PC-3 (cell line): ENCODE results near the gene DSG2. TPM values are rescaled to one million over a fixed set of nuclear protein-coding genes. Genes with fewer than 3 reads are reported as not detected.

Experiments
- ATAC-seq: fragments of 200-7000 bp; cut with Tn5 transposase; 2 replicates; pipeline ENCODE4 v1.9.1; 2020; ENCODE audit warnings: mild to moderate bottlenecking, moderate library complexity
- BruUV-seq: library from RNA; stranded (reverse); fragments of 400-500 nt; replicated peaks from 2 replicates; lab custom pipeline; 2021; lab: Mats Ljungman, UMichigan
- CTCF ChIA-PET: fragments of 300-600 bp; sonication (Branson Sonifier 250); formaldehyde crosslinking; loops from one replicate; lab custom pipeline; 2022; ENCODE audit warnings: antibody characterized with exemption; lab: Charles Lee
- POLR2A ChIA-PET: fragments of 300-600 bp; sonication (Branson Sonifier 250); formaldehyde crosslinking; loops from one replicate; lab custom pipeline; 2022; ENCODE audit warnings: antibody characterized with exemption; ENCODE audit not compliant: unreplicated experiment; lab: Charles Lee
- DNase-seq: peaks from one replicate; pipeline ENCODE4 v3.0.0-alpha.2; 2015
- H2AFZ ChIP-seq: fragments of 300-600 bp; sonication (generic); 2 replicates; pipeline ENCODE4 v1.6.0; 2016; ENCODE audit warnings: antibody characterized with exemption, low read length
- H3F3A ChIP-seq: fragments of 300-600 bp; sonication (generic); one replicate; pipeline ENCODE4 v1.6.0; 2017; ENCODE audit warnings: antibody characterized with exemption, low read length, control low read depth, mild to moderate bottlenecking; ENCODE audit not compliant: unreplicated experiment
- H3K27ac ChIP-seq: fragments of 300-600 bp; sonication (generic); 2 replicates; pipeline ENCODE4 v1.5.1; 2016; ENCODE audit warnings: mild to moderate bottlenecking, low read length
- H3K27me3 ChIP-seq: fragments of 300-600 bp; sonication (generic); 2 replicates; pipeline ENCODE4 v1.6.1; 2016; ENCODE audit warnings: low read length, mixed read lengths
- H3K36me3 ChIP-seq: fragments of 300-600 bp; sonication (generic); 2 replicates; pipeline ENCODE4 v1.6.1; 2016; ENCODE audit warnings: low read depth, mixed run types, low read length, mixed read lengths
- H3K4me1 ChIP-seq: fragments of 300-600 bp; sonication (generic); 2 replicates; pipeline ENCODE4 v1.5.1; 2016; ENCODE audit warnings: low read length; ENCODE audit not compliant: insufficient read depth
- H3K4me2 ChIP-seq: fragments of 300-600 bp; sonication (generic); 2 replicates; pipeline ENCODE4 v1.6.0; 2016; ENCODE audit warnings: low read length
- H3K4me3 ChIP-seq: fragments of 300-600 bp; sonication (generic); 2 replicates; pipeline ENCODE4 v1.5.1; 2016; ENCODE audit warnings: mild to moderate bottlenecking, low read length, mixed read lengths
- H3K79me2 ChIP-seq: fragments of 300-600 bp; sonication (generic); 2 replicates; pipeline ENCODE4 v1.6.1; 2017; ENCODE audit warnings: low read length, mixed read lengths
- H3K9ac ChIP-seq: fragments of 300-600 bp; sonication (generic); 2 replicates; pipeline ENCODE4 v1.6.0; 2016; ENCODE audit warnings: mild to moderate bottlenecking, low read length
- H3K9me2 ChIP-seq: fragments of 300-600 bp; sonication (generic); replicated peaks from 2 replicates; pipeline ENCODE4 v1.6.1; 2016; ENCODE audit warnings: mixed run types, low read length, mixed read lengths
- H3K9me3 ChIP-seq: fragments of 300-600 bp; sonication (generic); 2 replicates; pipeline ENCODE4 v1.6.1; 2016; ENCODE audit warnings: low read length, mixed read lengths
- H4K20me1 ChIP-seq: fragments of 300-600 bp; sonication (generic); 2 replicates; pipeline ENCODE4 v1.6.1; 2016; ENCODE audit warnings: low read length, mixed read lengths
- EZH2 ChIP-seq: fragments of 300-600 bp; sonication (generic); IDR thresholded peaks from one replicate; pipeline ENCODE4 v1.6.1; 2017; ENCODE audit warnings: antibody characterized with exemption, mild to moderate bottlenecking, low read length; ENCODE audit not compliant: unreplicated experiment
- EZH2phosphoT487 ChIP-seq: fragments of 300-600 bp; sonication (generic); IDR thresholded peaks from 2 replicates; pipeline ENCODE4 v1.6.1; 2018; ENCODE audit warnings: mild to moderate bottlenecking, antibody characterized with exemption, low read length, borderline replicate concordance
- intact Hi-C: fragments of 100-400 bp; cut with micrococcal nuclease; formaldehyde crosslinking; loops from 2 replicates; pipeline ENCODE4 v1.9.0; 2023
- total RNA-seq: library from RNA; depleted of rRNA; stranded (reverse); fragments of >200 nt; gene quantifications from 2 replicates; pipeline ENCODE4 v1.2.3, GENCODE V29; 2014
- TF ChIP-seq, protein P1 (sequence below): fragments of 300-600 bp; sonication (generic); conservative IDR thresholded peaks from 2 replicates; pipeline ENCODE4 v1.5.1; 2017; ENCODE audit warnings: antibody characterized with exemption, low read depth, mild to moderate bottlenecking, low read length

Gene DSG2
- total RNA-seq, 1 experiment from 2014 or later: 17.2 TPM

DNA sequence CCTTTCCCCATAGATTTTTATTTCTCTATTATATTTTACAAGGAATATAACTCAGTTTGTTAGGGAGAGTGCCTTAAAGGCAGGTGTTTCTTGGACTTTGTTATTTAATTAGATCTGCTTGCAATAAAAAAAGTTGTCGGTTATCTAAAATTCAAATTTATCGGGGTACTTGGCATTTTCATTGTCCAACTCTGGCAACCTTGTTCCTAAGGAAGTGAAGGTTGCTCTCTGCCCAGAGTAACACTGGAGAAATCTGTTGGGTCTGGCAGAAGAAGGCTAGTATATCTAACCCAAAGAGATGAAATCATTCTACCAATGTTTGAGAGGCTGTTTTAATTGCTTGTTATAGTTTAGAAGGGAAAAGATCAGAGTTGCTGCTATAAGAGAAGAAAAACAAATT is 50.9 kb downstream of the DSG2 start:
- Histone ChIP-seq H3K79me2 (no peaks in the 10 kb centered on the region), H2AFZ (no peak overlapping the region), H3K9me2 (no peaks in the 10 kb centered on the region), H3K27ac (no peak overlapping the region), H3K27me3 (no peaks in the 10 kb centered on the region), H3K36me3 (no peaks in the 10 kb centered on the region), H3K9me3 (no peaks in the 10 kb centered on the region), H3K4me2 (no peak overlapping the region), H3F3A (no peaks in the 10 kb centered on the region), H3K9ac (no peak overlapping the region), H3K4me3 (no peak overlapping the region), H4K20me1 (no peaks in the 10 kb centered on the region), H3K4me1 (no peaks in the 10 kb centered on the region)
- intact Hi-C loops: no loop called here
- CTCF ChIA-PET: no interaction called here
- BruUV-seq: no TSS peak
- TF ChIP-seq EZH2: no peak
- TF ChIP-seq, protein P1, sequence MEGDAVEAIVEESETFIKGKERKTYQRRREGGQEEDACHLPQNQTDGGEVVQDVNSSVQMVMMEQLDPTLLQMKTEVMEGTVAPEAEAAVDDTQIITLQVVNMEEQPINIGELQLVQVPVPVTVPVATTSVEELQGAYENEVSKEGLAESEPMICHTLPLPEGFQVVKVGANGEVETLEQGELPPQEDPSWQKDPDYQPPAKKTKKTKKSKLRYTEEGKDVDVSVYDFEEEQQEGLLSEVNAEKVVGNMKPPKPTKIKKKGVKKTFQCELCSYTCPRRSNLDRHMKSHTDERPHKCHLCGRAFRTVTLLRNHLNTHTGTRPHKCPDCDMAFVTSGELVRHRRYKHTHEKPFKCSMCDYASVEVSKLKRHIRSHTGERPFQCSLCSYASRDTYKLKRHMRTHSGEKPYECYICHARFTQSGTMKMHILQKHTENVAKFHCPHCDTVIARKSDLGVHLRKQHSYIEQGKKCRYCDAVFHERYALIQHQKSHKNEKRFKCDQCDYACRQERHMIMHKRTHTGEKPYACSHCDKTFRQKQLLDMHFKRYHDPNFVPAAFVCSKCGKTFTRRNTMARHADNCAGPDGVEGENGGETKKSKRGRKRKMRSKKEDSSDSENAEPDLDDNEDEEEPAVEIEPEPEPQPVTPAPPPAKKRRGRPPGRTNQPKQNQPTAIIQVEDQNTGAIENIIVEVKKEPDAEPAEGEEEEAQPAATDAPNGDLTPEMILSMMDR: no peak
- no peak for TF ChIP-seq EZH2phosphoT487
- ATAC-seq (no peak), DNase-seq (no peak)
- POLR2A ChIA-PET: no interaction called here

DNA sequence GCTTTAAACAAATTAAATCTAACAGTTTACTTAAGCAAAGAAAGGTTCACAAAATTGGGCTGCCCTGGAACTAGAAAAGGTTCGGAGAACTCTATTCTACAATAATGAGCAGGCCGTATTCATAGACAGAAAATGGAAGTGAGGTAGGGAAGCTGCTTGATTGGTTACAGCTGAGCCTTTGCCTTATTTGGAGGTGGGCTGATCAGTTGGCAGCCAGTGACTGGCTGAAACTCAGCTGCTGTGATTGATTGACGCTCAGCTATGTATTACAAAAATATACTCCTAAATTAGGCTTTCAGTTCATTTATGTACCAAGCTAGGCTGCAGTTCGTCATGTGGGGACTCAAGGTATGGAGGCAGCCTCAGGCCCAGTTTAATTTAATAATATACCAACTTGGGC is 51.4 kb downstream of the DSG2 start:
- Histone ChIP-seq H3K27me3 (no peaks in the 10 kb centered on the region), H3K4me2 (no peak overlapping the region), H3K36me3 (no peaks in the 10 kb centered on the region), H4K20me1 (no peaks in the 10 kb centered on the region), H3K4me1 (no peaks in the 10 kb centered on the region), H3K9me3 (no peaks in the 10 kb centered on the region), H2AFZ (no peak overlapping the region), H3K27ac (no peak overlapping the region), H3K4me3 (no peak overlapping the region), H3K9ac (no peak overlapping the region), H3K9me2 (no peaks in the 10 kb centered on the region), H3F3A (no peaks in the 10 kb centered on the region), H3K79me2 (no peaks in the 10 kb centered on the region)
- ATAC-seq: no peak
- TF ChIP-seq, protein P1: no peak
- TF ChIP-seq EZH2phosphoT487 (no peak), EZH2 (no peak)
- intact Hi-C loops: no loop called here
- BruUV-seq: no TSS peak
- DNase-seq: no peak
- ChIA-PET POLR2A (no interaction called here), CTCF (no interaction called here)

DNA sequence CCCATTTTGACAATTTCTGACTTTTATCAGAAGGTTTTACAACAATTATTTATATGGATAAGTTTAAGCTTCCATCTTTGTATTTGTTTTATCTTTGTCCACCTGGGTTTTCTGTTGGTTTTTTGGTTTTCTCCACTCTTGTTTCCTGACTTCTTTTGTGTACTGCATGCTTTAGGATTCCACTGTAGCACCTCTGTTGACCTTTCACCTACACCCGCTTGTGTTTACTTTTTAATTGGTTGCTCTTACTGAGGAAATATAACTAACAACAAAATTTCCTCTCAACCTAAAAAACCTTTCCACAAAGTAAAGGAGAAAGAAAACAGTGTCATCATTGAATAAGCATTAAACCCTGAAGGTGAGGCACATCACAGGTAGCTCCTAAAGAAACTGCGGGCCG is 53.9 kb downstream of the DSG2 start:
- no peak overlapping the region for H3K9ac ChIP-seq
- H3K4me1 ChIP-seq: peaks cover 7% of the 10 kb centered on the region; the same call in 1 of the 2 replicates
- no peaks in the 10 kb centered on the region for H4K20me1 ChIP-seq
- H3K27ac ChIP-seq: no peak overlapping the region
- H3F3A ChIP-seq: no peaks in the 10 kb centered on the region
- H3K4me3 ChIP-seq: no peak overlapping the region
- DNase-seq (no peak), ATAC-seq (no peak)
- no peaks in the 10 kb centered on the region for H3K79me2 ChIP-seq
- H3K4me2 ChIP-seq: no peak overlapping the region
- no TSS peak for BruUV-seq
- H2AFZ ChIP-seq: no peak overlapping the region
- H3K27me3 ChIP-seq: no peaks in the 10 kb centered on the region
- ChIA-PET CTCF (no interaction called here), POLR2A (no interaction called here)
- TF ChIP-seq EZH2 (no peak), EZH2phosphoT487 (no peak)
- TF ChIP-seq, protein P1: no peak
- H3K36me3 ChIP-seq: no peaks in the 10 kb centered on the region
- intact Hi-C loops: no loop called here
- no peaks in the 10 kb centered on the region for H3K9me3 ChIP-seq
- H3K9me2 ChIP-seq: no peaks in the 10 kb centered on the region
